Glutamatergic neuron (in vitro differentiated cells): ENCODE results near the gene NR1D1. TPM values are rescaled to one million over a fixed set of nuclear protein-coding genes. Genes with fewer than 3 reads are reported as not detected.

ENCODE experiments used
- DNase-seq: peaks from one replicate; pipeline ENCODE4 v3.0.0; 2022
- H3K27ac Mint-ChIP-seq: one replicate; pipeline ENCODE4 v1.8.0; 2020; ENCODE audit warnings: mild to moderate bottlenecking, mixed read lengths, inconsistent platforms; ENCODE audit not compliant: unreplicated experiment
- H3K27me3 Mint-ChIP-seq: one replicate; pipeline ENCODE4 v1.8.0; 2020; ENCODE audit warnings: mild to moderate bottlenecking, moderate library complexity, mixed read lengths, inconsistent platforms; ENCODE audit not compliant: unreplicated experiment
- H3K36me3 Mint-ChIP-seq: one replicate; pipeline ENCODE4 v1.8.0; 2020; ENCODE audit warnings: mild to moderate bottlenecking, mixed read lengths, inconsistent platforms; ENCODE audit not compliant: unreplicated experiment
- H3K4me1 Mint-ChIP-seq: one replicate; pipeline ENCODE4 v1.8.0; 2020; ENCODE audit warnings: mild to moderate bottlenecking, low read depth, mixed read lengths, inconsistent platforms; ENCODE audit not compliant: unreplicated experiment
- H3K4me3 Mint-ChIP-seq: one replicate; pipeline ENCODE4 v1.8.0; 2020; ENCODE audit warnings: mild to moderate bottlenecking, mixed read lengths, inconsistent platforms; ENCODE audit not compliant: unreplicated experiment
- H3K9me3 Mint-ChIP-seq: one replicate; pipeline ENCODE4 v1.8.0; 2020; ENCODE audit warnings: mild to moderate bottlenecking, moderate library complexity, mixed read lengths, inconsistent platforms; ENCODE audit not compliant: unreplicated experiment
- total RNA-seq: library from RNA; stranded (reverse); fragmentation: NEBNext Ultra II Directional; extraction: Animal tissue kit (Norgen Biotek cat#: 25700); gene quantifications from one replicate; pipeline ENCODE4 v1.2.1, GENCODE V29; 2021; ENCODE audit not compliant: unreplicated experiment
- TF ChIP-seq, protein P1 (sequence below): fragments of 200-600 bp; sonication (generic); IDR thresholded peaks from one replicate; pipeline ENCODE4 v1.5.0; 2021; ENCODE audit not compliant: partially characterized antibody, unreplicated experiment

Gene NR1D1
- total RNA-seq, 1 donor from 2014 or later, result 1.3 TPM

DNA sequence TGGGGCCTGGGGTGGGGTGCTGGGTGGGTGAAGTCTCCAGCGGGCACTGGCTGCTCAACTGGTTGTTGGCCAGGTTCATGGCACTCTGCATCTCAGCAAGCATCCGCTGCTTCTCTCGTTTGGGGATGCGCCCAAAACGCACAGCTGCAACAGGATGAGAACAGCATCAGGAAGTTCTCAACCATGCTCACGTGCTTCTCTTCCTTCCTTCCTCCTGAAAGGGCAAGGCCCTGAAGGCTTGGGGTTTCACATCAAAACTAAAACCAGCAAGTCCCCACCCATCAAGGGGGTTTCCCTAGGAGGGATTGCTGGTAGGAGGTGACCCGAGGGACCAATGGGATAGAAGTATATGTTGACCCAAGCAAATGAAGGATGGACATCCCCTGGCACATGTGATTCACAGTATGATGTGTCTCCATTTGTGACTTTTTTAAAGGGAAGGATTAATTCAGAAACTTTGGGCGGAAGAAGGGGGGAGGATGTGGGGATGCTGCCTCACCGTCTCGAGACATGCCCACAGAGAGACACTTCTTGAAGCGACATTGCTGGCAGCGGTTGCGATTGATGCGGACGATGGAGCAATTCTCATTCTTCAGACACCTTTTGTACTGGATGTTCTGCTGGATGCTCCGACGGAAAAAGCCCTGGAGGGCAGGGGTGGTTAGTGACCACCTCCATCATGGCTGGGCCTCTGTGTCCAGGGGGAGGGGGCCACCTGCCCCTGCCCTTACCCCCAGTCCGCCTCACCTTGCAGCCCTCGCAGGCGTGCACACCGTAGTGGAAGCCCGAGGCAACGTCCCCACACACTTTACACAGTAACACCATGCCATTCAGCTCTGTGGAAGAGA is 4.2 kb downstream of the NR1D1 start:
- Mint-ChIP-seq H3K9me3 (peaks cover 5% of the 10 kb centered on the region), H3K4me3 (no peak overlapping the region), H3K36me3 (no peaks in the 10 kb centered on the region), H3K27ac (no peak overlapping the region), H3K27me3 (peaks cover 9% of the 10 kb centered on the region), H3K4me1 (peaks cover 33% of the 10 kb centered on the region)
- no peak for DNase-seq
- TF ChIP-seq, protein P1, sequence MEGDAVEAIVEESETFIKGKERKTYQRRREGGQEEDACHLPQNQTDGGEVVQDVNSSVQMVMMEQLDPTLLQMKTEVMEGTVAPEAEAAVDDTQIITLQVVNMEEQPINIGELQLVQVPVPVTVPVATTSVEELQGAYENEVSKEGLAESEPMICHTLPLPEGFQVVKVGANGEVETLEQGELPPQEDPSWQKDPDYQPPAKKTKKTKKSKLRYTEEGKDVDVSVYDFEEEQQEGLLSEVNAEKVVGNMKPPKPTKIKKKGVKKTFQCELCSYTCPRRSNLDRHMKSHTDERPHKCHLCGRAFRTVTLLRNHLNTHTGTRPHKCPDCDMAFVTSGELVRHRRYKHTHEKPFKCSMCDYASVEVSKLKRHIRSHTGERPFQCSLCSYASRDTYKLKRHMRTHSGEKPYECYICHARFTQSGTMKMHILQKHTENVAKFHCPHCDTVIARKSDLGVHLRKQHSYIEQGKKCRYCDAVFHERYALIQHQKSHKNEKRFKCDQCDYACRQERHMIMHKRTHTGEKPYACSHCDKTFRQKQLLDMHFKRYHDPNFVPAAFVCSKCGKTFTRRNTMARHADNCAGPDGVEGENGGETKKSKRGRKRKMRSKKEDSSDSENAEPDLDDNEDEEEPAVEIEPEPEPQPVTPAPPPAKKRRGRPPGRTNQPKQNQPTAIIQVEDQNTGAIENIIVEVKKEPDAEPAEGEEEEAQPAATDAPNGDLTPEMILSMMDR, result no peak

GRCh38 chr17:40095351-40095943 is 4.9 kb downstream of the NR1D1 start:
- no peak for DNase-seq
- TF ChIP-seq, protein P1, result no peak
- H3K36me3 Mint-ChIP-seq, result no peaks in the 10 kb centered on the region
- H3K4me3 Mint-ChIP-seq, result no peak overlapping the region
- H3K9me3 Mint-ChIP-seq, result peaks cover 5% of the 10 kb centered on the region
- no peak overlapping the region for H3K27ac Mint-ChIP-seq
- H3K27me3 Mint-ChIP-seq, result peaks cover 9% of the 10 kb centered on the region
- peaks cover 32% of the 10 kb centered on the region for H3K4me1 Mint-ChIP-seq

GRCh38 chr17:40094874-40095273 is 5.5 kb downstream of the NR1D1 start:
- H3K27ac Mint-ChIP-seq, result no peak overlapping the region
- peaks cover 10% of the 10 kb centered on the region for H3K27me3 Mint-ChIP-seq
- TF ChIP-seq, protein P1, result no peak
- H3K4me3 Mint-ChIP-seq, result no peak overlapping the region
- peaks cover 31% of the 10 kb centered on the region for H3K4me1 Mint-ChIP-seq
- DNase-seq, result no peak
- no peaks in the 10 kb centered on the region for H3K36me3 Mint-ChIP-seq
- peaks cover 5% of the 10 kb centered on the region for H3K9me3 Mint-ChIP-seq

DNA sequence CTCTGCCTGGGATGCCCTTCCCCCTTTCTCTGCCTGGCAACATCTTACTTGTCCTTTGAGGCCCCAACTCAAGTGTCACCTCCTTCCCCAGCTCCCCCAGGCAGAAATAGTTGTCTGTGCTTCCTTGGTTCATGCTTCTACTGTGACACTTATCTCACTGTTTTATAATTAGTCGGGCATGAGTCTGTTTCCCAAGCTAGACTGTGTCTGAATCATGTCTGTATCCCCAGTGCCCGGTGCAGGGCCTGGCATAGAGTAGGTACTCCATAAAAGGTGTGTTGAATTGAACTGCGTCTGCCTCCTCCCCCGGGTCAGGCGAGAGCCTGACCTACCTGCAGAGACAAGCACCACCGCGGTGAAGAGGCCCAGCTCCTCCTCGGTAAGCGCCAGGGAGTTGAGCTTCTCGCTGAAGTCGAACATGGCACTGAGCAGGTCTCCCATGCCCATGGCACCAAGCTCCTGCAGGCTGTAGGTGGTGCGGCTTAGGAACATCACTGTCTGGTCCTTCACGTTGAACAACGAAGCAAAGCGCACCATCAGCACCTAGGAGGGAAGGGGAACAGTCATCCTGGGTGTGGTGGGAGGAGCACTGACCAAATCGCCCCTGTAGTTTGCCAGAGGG is 6.7 kb downstream of the NR1D1 start:
- Mint-ChIP-seq H3K36me3 (no peaks in the 10 kb centered on the region), H3K27me3 (peaks cover 12% of the 10 kb centered on the region), H3K4me3 (no peak overlapping the region), H3K9me3 (peaks cover 6% of the 10 kb centered on the region), H3K27ac (peak overlapping the region; percentile 91), H3K4me1 (peaks cover 33% of the 10 kb centered on the region)
- TF ChIP-seq, protein P1, result no peak
- no peak for DNase-seq
